Trophoblast cell (in vitro differentiated cells and primary cell): ENCODE results near the gene NF1.

Experiments
- DNase-seq, 2 donors: peaks; one replicate each; pipeline ENCODE4 v3.0.0-alpha.2; 2016
- H2AFZ ChIP-seq: 2 replicates; pipeline ENCODE4 v1.6.1; 2013; ENCODE audit warnings: low read length, moderate library complexity, mild to moderate bottlenecking; ENCODE audit not compliant: insufficient read depth, poor library complexity
- H2AK5ac ChIP-seq: 2 replicates; pipeline ENCODE4 v1.6.1; 2013; ENCODE audit warnings: mild to moderate bottlenecking, low read length
- H2BK120ac ChIP-seq: 2 replicates; pipeline ENCODE4 v1.6.1; 2013; ENCODE audit warnings: low read length, mild to moderate bottlenecking, moderate library complexity; ENCODE audit not compliant: insufficient read depth, poor library complexity
- H2BK12ac ChIP-seq: 2 replicates; pipeline ENCODE4 v1.6.1; 2013; ENCODE audit warnings: mild to moderate bottlenecking, low read length, moderate library complexity
- H2BK5ac ChIP-seq: 2 replicates; pipeline ENCODE4 v1.6.1; 2013; ENCODE audit warnings: low read length, low read depth, moderate library complexity, mild to moderate bottlenecking; ENCODE audit not compliant: poor library complexity
- H3K14ac ChIP-seq: 2 replicates; pipeline ENCODE4 v1.6.1; 2013; ENCODE audit warnings: mild to moderate bottlenecking, low read length
- H3K18ac ChIP-seq: 2 replicates; pipeline ENCODE4 v1.6.1; 2013; ENCODE audit warnings: mild to moderate bottlenecking, low read length
- H3K23ac ChIP-seq: 2 replicates; pipeline ENCODE4 v1.6.1; 2013; ENCODE audit warnings: low read length
- H3K27ac ChIP-seq: 2 replicates; pipeline ENCODE4 v1.5.1; 2013; ENCODE audit warnings: low read depth, mild to moderate bottlenecking, inconsistent platforms, low read length, moderate library complexity
- H3K27me3 ChIP-seq: 2 replicates; pipeline ENCODE4 v1.6.1; 2013; ENCODE audit warnings: inconsistent platforms, mild to moderate bottlenecking, low read length, moderate library complexity; ENCODE audit not compliant: insufficient read depth
- H3K36me3 ChIP-seq, 2 experiments: 1 replicate in 1 of 2; 2 replicates in 1 of 2; pipeline ENCODE4 v1.6.1; 2013; ENCODE audit warnings: low read length in 2 of 2, mild to moderate bottlenecking in 2 of 2, moderate library complexity in 1 of 2; ENCODE audit not compliant: insufficient read depth in 2 of 2, control insufficient read depth in 1 of 2
- H3K4ac ChIP-seq: 2 replicates; pipeline ENCODE4 v1.6.1; 2013; ENCODE audit warnings: low read depth, mild to moderate bottlenecking, low read length, moderate library complexity
- H3K4me1 ChIP-seq, 2 experiments: 1 replicate in 1 of 2; 2 replicates in 1 of 2; pipeline ENCODE4 v1.6.1; 2013; ENCODE audit warnings: low read length in 2 of 2, mild to moderate bottlenecking in 2 of 2, moderate library complexity in 1 of 2; ENCODE audit not compliant: insufficient read depth in 2 of 2, control insufficient read depth in 1 of 2
- H3K4me2 ChIP-seq: 2 replicates; pipeline ENCODE4 v1.6.1; 2013; ENCODE audit warnings: inconsistent platforms, mild to moderate bottlenecking, low read length, moderate library complexity
- H3K4me3 ChIP-seq: 2 replicates; pipeline ENCODE4 v1.5.1; 2013; ENCODE audit warnings: mild to moderate bottlenecking, low read depth, low read length, inconsistent platforms
- H3K79me1 ChIP-seq: one replicate; pipeline ENCODE4 v1.6.1; 2013; ENCODE audit warnings: low read length
- H3K79me2 ChIP-seq: 2 replicates; pipeline ENCODE4 v1.6.1; 2013; ENCODE audit warnings: low read length, mild to moderate bottlenecking; ENCODE audit not compliant: control insufficient read depth, insufficient read depth, poor library complexity
- H3K9ac ChIP-seq: 2 replicates; pipeline ENCODE4 v1.6.1; 2013; ENCODE audit warnings: mild to moderate bottlenecking, low read length
- H3K9me3 ChIP-seq: 2 replicates; pipeline ENCODE4 v1.6.1; 2013; ENCODE audit warnings: low read depth, mild to moderate bottlenecking, control low read depth, inconsistent platforms, low read length; ENCODE audit not compliant: insufficient read depth
- H4K12ac ChIP-seq: 2 replicates; pipeline ENCODE4 v1.6.1; 2013; ENCODE audit warnings: low read depth, mild to moderate bottlenecking, low read length, moderate library complexity
- H4K8ac ChIP-seq: 2 replicates; pipeline ENCODE4 v1.6.1; 2013; ENCODE audit warnings: low read depth, mild to moderate bottlenecking, low read length, moderate library complexity
- H4K91ac ChIP-seq: one replicate; pipeline ENCODE4 v1.6.1; 2013; ENCODE audit warnings: low read depth, mild to moderate bottlenecking, low read length, moderate library complexity
- WGBS: extraction: QIAGEN DNeasy Blood & Tissue Kit; methylation state at CpG from one replicate; pipeline ENCODE4 v1.1.7; 2013; ENCODE audit warnings: missing lambda C conversion rate; ENCODE audit not compliant: insufficient read length, insufficient coverage; ENCODE audit errors: extremely low coverage; 5-methylcytosine and 5-hydroxymethylcytosine counted together

The NF1 gene

DNA sequence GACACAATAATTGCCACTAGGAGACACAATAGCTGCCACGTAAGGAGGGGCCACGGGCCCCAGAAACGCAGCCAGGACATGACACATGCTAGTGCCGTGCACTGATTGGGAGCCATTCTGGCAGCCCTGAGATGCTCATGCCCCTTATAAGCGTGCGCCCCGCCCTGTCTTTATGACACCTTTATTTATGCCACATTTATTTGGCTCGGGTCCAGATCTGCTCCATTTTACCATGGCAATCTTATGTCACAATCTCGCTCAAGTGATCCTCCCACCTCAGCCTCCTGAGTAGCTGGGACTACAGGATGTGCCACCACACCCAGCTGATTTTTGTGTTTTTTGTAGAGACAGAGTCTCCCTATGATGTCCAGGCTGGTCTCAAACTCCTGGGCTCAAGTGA lies 43.8 kb upstream of the NF1 start:
- H3K4ac ChIP-seq = no peak overlapping the region
- no peak overlapping the region for H3K23ac ChIP-seq
- no peak overlapping the region for H2BK12ac ChIP-seq
- H2AK5ac ChIP-seq = no peak overlapping the region
- no peak for DNase-seq
- no peak overlapping the region for H2AFZ ChIP-seq
- no peak overlapping the region for H4K8ac ChIP-seq
- H3K18ac ChIP-seq = no peak overlapping the region
- no peak overlapping the region for H2BK120ac ChIP-seq
- no peaks in the 10 kb centered on the region for H3K27me3 ChIP-seq
- no peak overlapping the region for H3K4me3 ChIP-seq
- H4K91ac ChIP-seq = no peak overlapping the region
- H3K36me3 ChIP-seq = peaks cover 0 to 3% of the 10 kb centered on the region in 2 experiments
- H3K79me1 ChIP-seq = peaks cover 2% of the 10 kb centered on the region
- peaks cover 5% of the 10 kb centered on the region for H3K9me3 ChIP-seq
- no peak overlapping the region for H3K14ac ChIP-seq
- H3K4me1 ChIP-seq = peaks cover 9 to 11% of the 10 kb centered on the region in 2 experiments
- no CpG with 5 or more reads among the region's 9 CpGs for WGBS
- no peak overlapping the region for H4K12ac ChIP-seq
- no peak overlapping the region for H2BK5ac ChIP-seq
- peaks cover 2% of the 10 kb centered on the region for H3K79me2 ChIP-seq
- H3K9ac ChIP-seq = no peak overlapping the region
- no peak overlapping the region for H3K4me2 ChIP-seq
- no peak overlapping the region for H3K27ac ChIP-seq

DNA sequence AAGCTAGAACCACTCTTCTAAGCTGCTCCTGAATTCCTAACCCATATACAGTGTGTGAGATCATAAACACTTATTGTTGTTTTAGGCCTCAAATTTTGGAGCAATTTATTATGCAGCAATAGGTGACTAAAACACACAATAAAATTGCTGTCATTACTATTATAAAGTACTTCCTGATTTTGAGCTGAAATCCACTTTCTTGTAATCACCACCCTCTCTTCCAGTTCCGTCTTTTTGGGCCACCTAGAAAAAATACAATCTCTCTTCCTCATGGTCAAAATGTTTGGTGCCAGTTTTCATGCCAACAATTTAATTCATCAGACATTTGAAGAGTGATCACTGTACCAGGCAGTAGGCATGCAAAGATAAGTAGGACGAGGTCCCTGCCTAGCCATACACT lies 43.3 kb upstream of the NF1 start:
- H3K36me3 ChIP-seq = peaks cover 0 to 3% of the 10 kb centered on the region in 2 experiments

DNA sequence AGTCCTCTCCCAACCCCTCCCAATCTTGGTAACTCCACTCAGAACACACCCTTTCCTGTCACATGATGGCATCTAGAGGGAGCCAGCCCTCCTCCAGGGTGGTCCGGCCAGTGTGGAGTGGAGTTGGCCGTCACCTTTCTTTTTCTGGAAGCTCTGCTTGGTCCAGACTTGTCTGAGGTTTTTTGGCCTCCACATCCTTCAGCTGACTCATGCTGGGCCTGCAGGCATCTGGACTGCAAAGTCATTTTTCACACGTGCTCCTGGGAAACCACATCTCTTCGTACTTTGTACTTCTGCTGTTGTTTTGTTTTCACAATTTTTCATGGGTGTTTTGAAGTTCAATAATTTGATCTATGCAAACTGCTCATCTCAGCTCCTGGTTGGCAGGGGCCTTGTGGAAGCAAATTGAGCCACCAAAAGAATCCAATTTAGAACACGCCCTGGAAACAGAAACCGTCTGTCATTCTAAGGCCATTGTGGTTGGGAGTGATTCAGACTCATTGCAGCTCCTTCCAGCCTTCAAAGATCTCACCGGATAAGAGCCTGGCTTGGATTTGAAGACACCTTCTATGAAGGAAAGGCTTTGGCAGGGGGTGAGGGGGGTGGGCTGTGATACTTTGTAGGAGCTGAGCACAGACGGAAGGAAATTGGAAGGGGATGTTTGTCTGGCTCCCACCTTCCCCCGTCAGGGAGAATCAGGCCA lies 42.4 kb upstream of the NF1 start:
- no peak overlapping the region for H2BK120ac ChIP-seq
- peaks cover 2% of the 10 kb centered on the region for H3K79me2 ChIP-seq
- no peak overlapping the region for H2BK12ac ChIP-seq
- no peak overlapping the region for H4K12ac ChIP-seq
- DNase-seq = peak; percentile 60 to 74
- H3K9me3 ChIP-seq = peaks cover 5% of the 10 kb centered on the region
- peak overlapping the region; percentile 3 for H2AK5ac ChIP-seq
- no peaks in the 10 kb centered on the region for H3K27me3 ChIP-seq
- H4K91ac ChIP-seq = peak overlapping the region; percentile 41
- H3K14ac ChIP-seq = no peak overlapping the region
- H3K4ac ChIP-seq = no peak overlapping the region
- no CpG with 5 or more reads among the region's 9 CpGs for WGBS
- peak overlapping the region; percentile 31 for H3K27ac ChIP-seq
- H2BK5ac ChIP-seq = no peak overlapping the region
- H3K9ac ChIP-seq = no peak overlapping the region
- no peak overlapping the region for H2AFZ ChIP-seq
- H3K18ac ChIP-seq = no peak overlapping the region
- H3K4me2 ChIP-seq = no peak overlapping the region
- no peak overlapping the region for H4K8ac ChIP-seq
- peaks cover 2% of the 10 kb centered on the region for H3K79me1 ChIP-seq
- no peak overlapping the region for H3K23ac ChIP-seq
- peaks cover 9 to 13% of the 10 kb centered on the region in 2 experiments for H3K4me1 ChIP-seq
- no peak overlapping the region for H3K4me3 ChIP-seq
- H3K36me3 ChIP-seq = peaks cover 0 to 3% of the 10 kb centered on the region in 2 experiments

More for the DNA sequence above, 43.3 kb upstream of the NF1 start:
- H2AFZ ChIP-seq = no peak overlapping the region
- H3K4me1 ChIP-seq = peaks cover 9 to 13% of the 10 kb centered on the region in 2 experiments
- H3K79me1 ChIP-seq = peaks cover 2% of the 10 kb centered on the region
- H3K79me2 ChIP-seq = peaks cover 2% of the 10 kb centered on the region
- peaks cover 5% of the 10 kb centered on the region for H3K9me3 ChIP-seq
- no peak overlapping the region for H2AK5ac ChIP-seq
- peak overlapping the region; percentile 31 for H3K27ac ChIP-seq
- DNase-seq = no peak
- peak overlapping the region; percentile 41 for H4K91ac ChIP-seq
- no peak overlapping the region for H3K4me3 ChIP-seq
- no peak overlapping the region for H3K23ac ChIP-seq
- H3K4ac ChIP-seq = no peak overlapping the region
- no peak overlapping the region for H3K9ac ChIP-seq
- H3K18ac ChIP-seq = peak overlapping the region; percentile 54
- H2BK120ac ChIP-seq = peak overlapping the region; percentile 18
- H3K14ac ChIP-seq = no peak overlapping the region
- H3K27me3 ChIP-seq = no peaks in the 10 kb centered on the region
- H2BK12ac ChIP-seq = peak overlapping the region; percentile 14
- H4K12ac ChIP-seq = no peak overlapping the region
- no CpG with 5 or more reads among the region's 2 CpGs for WGBS
- H3K4me2 ChIP-seq = no peak overlapping the region
- no peak overlapping the region for H2BK5ac ChIP-seq
- no peak overlapping the region for H4K8ac ChIP-seq

DNA sequence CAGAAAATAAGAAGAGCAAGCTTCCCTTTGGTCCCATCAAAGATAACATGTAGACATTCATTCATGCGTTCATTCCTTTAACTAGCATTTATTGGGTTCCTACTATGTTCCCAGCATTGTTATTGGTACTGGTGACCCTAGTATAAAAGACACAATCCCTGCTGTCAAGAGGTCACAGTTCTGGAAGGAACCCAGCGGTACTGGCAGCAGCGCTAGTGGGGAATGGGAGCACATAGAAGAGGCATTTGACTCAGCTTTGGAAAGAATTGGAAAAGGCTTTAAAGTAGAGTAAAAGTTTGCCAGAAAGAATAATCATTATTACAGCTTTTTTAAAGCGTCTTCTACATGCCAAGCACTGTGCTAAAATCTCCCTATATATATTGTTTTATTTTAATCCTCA lies 41.7 kb upstream of the NF1 start:
- H3K23ac ChIP-seq = no peak overlapping the region
- WGBS = no CpG with 5 or more reads among the region's 4 CpGs
- H3K18ac ChIP-seq = no peak overlapping the region
- DNase-seq = no peak
- H3K79me1 ChIP-seq = peaks cover 2% of the 10 kb centered on the region
- no peak overlapping the region for H3K4me2 ChIP-seq
- H4K91ac ChIP-seq = no peak overlapping the region
- H3K36me3 ChIP-seq = peaks cover 0 to 3% of the 10 kb centered on the region in 2 experiments
- peaks cover 9 to 13% of the 10 kb centered on the region in 2 experiments for H3K4me1 ChIP-seq
- H2AFZ ChIP-seq = no peak overlapping the region
- H3K79me2 ChIP-seq = peaks cover 2% of the 10 kb centered on the region
- H3K14ac ChIP-seq = no peak overlapping the region
- no peaks in the 10 kb centered on the region for H3K27me3 ChIP-seq
- H2AK5ac ChIP-seq = no peak overlapping the region
- H3K9ac ChIP-seq = no peak overlapping the region
- no peak overlapping the region for H3K4ac ChIP-seq
- no peak overlapping the region for H2BK5ac ChIP-seq
- H4K8ac ChIP-seq = no peak overlapping the region
- no peak overlapping the region for H2BK12ac ChIP-seq
- H4K12ac ChIP-seq = no peak overlapping the region
- no peak overlapping the region for H3K27ac ChIP-seq
- H3K4me3 ChIP-seq = no peak overlapping the region
- peaks cover 3% of the 10 kb centered on the region for H3K9me3 ChIP-seq
- no peak overlapping the region for H2BK120ac ChIP-seq
